ENCODE results near the gene KRT9.

The KRT9 gene

GRCh38 chr17:41551365-41551764, 20.5 kb downstream of the KRT9 start:
- no peak overlapping the region for H3K4me3 ChIP-seq (ENCODE audit: low read depth, low read length)
- TF ChIP-seq CTCF (IDR thresholded peaks at IDR 0.05; ENCODE audit: borderline replicate concordance, insufficient read depth, low read depth, low read length), result no peak

GRCh38 chr17:41549596-41550039, 22.2 kb downstream of the KRT9 start:
- no peak for TF ChIP-seq CTCF (IDR thresholded peaks at IDR 0.05; ENCODE audit: borderline replicate concordance, insufficient read depth, low read depth, low read length)
- no peak overlapping the region for H3K4me3 ChIP-seq (ENCODE audit: low read depth, low read length)

- peak; percentile 84 for TF ChIP-seq CTCF (IDR thresholded peaks at IDR 0.05; ENCODE audit: borderline replicate concordance, insufficient read depth, low read depth, low read length)
- no peak overlapping the region for H3K4me3 ChIP-seq (ENCODE audit: low read depth, low read length)
Observed at GRCh38 chr17:41548844-41549595, 22.8 kb downstream of the KRT9 start.

GRCh38 chr17:41547921-41548843, 23.7 kb downstream of the KRT9 start:
- TF ChIP-seq CTCF (IDR thresholded peaks at IDR 0.05; ENCODE audit: borderline replicate concordance, insufficient read depth, low read depth, low read length), result no peak
- H3K4me3 ChIP-seq (ENCODE audit: low read depth, low read length), result no peak overlapping the region

GRCh38 chr17:41547378-41547841, 24.4 kb downstream of the KRT9 start:
- no peak overlapping the region for H3K4me3 ChIP-seq (ENCODE audit: low read depth, low read length)
- no peak for TF ChIP-seq CTCF (IDR thresholded peaks at IDR 0.05; ENCODE audit: borderline replicate concordance, insufficient read depth, low read depth, low read length)

- no peak for TF ChIP-seq CTCF (IDR thresholded peaks at IDR 0.05; ENCODE audit: borderline replicate concordance, insufficient read depth, low read depth, low read length)
- H3K4me3 ChIP-seq (ENCODE audit: low read depth, low read length), result no peak overlapping the region
Observed at GRCh38 chr17:41546819-41547218, 25.0 kb downstream of the KRT9 start.

Measured in GM12875 (cell line).